ENCODE data around the gene GRPEL1.

GRPEL1 gene

DNA sequence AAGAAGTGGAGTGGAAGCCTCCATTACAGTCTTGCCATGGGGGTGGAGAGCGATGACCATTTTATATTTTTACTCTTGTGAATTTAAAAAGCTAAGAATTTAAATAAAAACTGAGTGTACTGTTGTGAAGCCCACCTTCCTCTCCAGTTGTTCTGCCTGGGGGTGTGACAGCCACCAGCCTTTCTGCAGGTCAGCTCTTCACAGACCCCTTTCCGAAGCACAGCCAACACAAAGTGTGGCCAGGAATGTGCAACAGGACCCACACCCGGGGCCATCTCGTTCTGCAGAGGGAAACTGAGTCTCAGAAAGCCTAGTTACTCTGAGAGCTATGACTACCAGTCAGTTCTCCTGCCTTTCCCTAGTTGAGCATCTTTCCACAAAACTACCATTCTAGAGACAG is 1.4 kb downstream of the GRPEL1 start:
- peak overlapping the region; percentile 99 for H3K27ac ChIP-seq
- no peak for TF ChIP-seq ZFX (IDR thresholded peaks at IDR 0.05)
- TF ChIP-seq, protein P1, sequence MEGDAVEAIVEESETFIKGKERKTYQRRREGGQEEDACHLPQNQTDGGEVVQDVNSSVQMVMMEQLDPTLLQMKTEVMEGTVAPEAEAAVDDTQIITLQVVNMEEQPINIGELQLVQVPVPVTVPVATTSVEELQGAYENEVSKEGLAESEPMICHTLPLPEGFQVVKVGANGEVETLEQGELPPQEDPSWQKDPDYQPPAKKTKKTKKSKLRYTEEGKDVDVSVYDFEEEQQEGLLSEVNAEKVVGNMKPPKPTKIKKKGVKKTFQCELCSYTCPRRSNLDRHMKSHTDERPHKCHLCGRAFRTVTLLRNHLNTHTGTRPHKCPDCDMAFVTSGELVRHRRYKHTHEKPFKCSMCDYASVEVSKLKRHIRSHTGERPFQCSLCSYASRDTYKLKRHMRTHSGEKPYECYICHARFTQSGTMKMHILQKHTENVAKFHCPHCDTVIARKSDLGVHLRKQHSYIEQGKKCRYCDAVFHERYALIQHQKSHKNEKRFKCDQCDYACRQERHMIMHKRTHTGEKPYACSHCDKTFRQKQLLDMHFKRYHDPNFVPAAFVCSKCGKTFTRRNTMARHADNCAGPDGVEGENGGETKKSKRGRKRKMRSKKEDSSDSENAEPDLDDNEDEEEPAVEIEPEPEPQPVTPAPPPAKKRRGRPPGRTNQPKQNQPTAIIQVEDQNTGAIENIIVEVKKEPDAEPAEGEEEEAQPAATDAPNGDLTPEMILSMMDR (conservative IDR thresholded peaks at IDR 0.05): no peak

DNA sequence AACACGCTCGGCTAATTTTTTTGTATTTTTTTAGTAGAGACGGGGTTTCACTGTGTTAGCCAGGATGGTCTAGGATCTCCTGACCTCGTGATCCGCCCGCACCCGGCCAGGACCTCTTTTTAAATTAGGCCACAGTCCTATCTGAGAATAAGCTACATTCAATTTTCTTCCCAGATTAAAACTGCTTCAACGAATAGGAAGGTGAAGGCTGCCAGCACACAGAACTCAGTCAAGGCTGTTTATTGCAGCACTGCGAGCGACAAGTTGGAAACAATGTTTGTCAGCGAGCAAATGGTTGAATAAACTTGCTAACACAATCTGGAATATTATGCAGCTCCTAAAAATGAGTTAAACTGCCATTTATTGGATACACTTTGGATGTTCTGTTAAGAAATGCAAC is 1.9 kb downstream of the GRPEL1 start:
- TF ChIP-seq, protein P1 (conservative IDR thresholded peaks at IDR 0.05): no peak
- no peak for TF ChIP-seq ZFX (IDR thresholded peaks at IDR 0.05)
- no peak overlapping the region for H3K27ac ChIP-seq

DNA sequence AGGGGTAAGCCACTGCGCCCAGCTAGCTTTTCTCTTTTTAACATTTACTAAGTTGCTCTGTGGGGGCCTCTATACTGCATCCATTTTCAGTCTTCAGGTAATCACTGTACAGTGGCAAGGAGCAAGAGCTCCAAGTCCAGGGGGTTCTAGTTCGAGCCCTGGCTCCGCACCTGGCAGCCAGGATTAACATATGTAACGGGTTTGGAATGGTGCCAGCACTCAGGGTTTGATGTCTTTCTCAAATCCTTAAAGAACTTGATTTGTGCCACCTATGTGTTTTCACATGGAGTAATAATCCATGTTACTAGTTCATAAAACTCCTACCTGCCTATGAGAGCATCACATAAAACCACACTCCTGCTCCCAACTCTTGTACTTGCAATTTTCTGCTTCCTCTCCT is 4.5 kb downstream of the GRPEL1 start:
- no peak for TF ChIP-seq ZFX (IDR thresholded peaks at IDR 0.05)
- TF ChIP-seq, protein P1 (conservative IDR thresholded peaks at IDR 0.05): no peak
- H3K27ac ChIP-seq: no peak overlapping the region

DNA sequence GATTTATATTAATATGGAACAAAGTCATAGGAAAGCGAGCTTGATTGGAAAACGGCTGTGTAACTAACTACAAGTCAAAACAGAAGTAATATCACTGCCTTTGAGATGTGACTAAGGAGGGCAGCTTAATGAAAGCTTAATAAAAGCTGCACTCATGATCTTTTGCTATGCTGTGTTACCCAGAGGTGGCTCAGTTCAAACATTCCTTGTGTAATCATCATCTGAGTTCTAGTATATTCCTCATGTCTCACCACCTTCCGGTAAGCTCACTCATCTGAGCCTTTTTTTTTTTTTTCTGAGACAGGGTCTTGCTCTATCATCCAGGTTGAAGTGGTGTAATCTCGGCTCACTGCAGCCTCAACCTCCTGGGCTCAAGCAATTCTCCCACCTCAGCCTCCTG is 5.0 kb downstream of the GRPEL1 start:
- no peak for TF ChIP-seq ZFX (IDR thresholded peaks at IDR 0.05)
- TF ChIP-seq, protein P1 (conservative IDR thresholded peaks at IDR 0.05): no peak
- H3K27ac ChIP-seq: no peak overlapping the region

DNA sequence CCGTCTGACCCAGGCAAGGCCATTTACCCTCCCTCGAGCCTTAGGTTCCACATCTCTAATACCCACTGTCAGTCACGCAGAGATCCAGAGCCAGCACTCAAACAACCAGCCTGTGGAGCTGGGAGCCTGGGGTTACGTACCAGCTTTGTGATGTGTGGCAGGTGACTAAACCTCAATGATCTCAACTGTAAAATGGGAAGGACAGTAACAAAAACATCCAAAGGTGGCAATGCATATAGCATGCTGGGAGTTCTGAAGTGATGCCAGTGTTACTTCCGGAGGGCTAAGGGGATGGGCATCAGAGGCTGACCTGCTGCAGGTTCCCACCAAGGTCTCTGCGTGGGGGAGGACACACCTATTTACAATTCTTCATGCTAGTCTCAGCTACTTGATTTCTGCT is 6.0 kb downstream of the GRPEL1 start:
- H3K27ac ChIP-seq: no peak overlapping the region
- TF ChIP-seq, protein P1 (conservative IDR thresholded peaks at IDR 0.05): no peak
- TF ChIP-seq ZFX (IDR thresholded peaks at IDR 0.05): no peak

DNA sequence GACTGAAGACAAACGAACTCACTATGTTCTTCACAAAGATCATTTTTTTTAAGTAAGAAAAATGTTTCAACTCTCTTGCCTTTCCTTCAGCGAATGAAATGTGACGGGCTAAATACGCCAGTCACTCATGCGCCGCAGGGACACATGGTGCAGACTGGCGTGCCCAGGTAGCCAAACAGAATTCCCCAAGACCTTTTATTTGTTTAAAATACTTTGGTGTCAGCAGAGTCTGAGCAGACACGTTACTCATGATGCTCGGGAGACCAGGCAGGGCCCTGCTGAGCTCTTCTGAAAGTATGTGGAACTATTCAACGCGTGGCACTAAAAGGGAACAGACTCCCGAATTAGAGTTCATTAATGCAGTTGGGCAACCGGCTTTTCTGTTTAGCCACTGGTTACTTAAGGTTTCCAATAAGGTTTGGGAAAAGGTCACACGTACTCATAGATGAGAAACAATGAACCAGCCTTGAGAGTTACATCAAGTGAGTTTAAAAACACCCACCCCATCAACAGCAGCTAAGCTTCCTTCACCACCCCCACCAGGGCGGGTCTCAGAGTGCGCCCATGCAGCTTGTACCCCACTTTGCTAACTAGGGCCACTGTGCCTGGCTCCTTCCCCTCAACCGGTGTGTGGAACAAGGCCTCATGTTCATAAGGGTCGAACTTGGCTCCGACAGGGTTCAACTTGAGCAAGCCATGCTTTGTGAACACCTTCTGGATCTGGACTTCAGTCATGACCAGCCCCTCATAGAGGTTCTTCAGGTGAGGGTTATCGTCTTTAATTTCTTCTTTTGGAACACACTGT is 7.3 kb downstream of the GRPEL1 start:
- H3K27ac ChIP-seq: no peak overlapping the region
- TF ChIP-seq ZFX (IDR thresholded peaks at IDR 0.05): no peak
- TF ChIP-seq, protein P1 (conservative IDR thresholded peaks at IDR 0.05): no peak

GRCh38 chr4:7059662-7060061 is 8.2 kb downstream of the GRPEL1 start:
- H3K27ac ChIP-seq: no peak overlapping the region
- TF ChIP-seq, protein P1 (conservative IDR thresholded peaks at IDR 0.05): no peak
- TF ChIP-seq ZFX (IDR thresholded peaks at IDR 0.05): no peak

All from C4-2B (cell line).